Head of caudate nucleus (tissue), 42 donors: ENCODE data around the gene OPCML.

Source experiments
- DNase-seq, 42 donors: peaks; one replicate each; pipeline versions ENCODE4 v3.0.0 to v3.0.0-alpha.2; 2020 to 2021; ENCODE audit warnings: mixed read lengths in 7 of 42
- intact Hi-C: fragments of 100-400 bp; cut with DNase I; formaldehyde crosslinking; loops from one replicate; pipeline ENCODE4 v1.15.0; 2022

Gene OPCML

GRCh38 chr11:133337193-133337592 is 195.1 kb downstream of the OPCML start:
- intact Hi-C loops: no loop called here
- peak in 1 of 42 donors; percentile 30 for DNase-seq

- DNase-seq: peak in 1 of 42 donors; percentile 21
- intact Hi-C loops: no loop called here
These were observed 201.3 kb downstream of the OPCML start for GRCh38 chr11:133331031-133331430.

- no peak for DNase-seq
- intact Hi-C loops: no loop called here
These were observed 205.5 kb downstream of the OPCML start for GRCh38 chr11:133326849-133327248.

GRCh38 chr11:133326332-133326731 is 206.0 kb downstream of the OPCML start:
- DNase-seq: no peak
- intact Hi-C loops: no loop called here

- no peak for DNase-seq
- intact Hi-C loops: no loop called here
These were observed 206.6 kb downstream of the OPCML start for GRCh38 chr11:133325711-133326110.

- intact Hi-C loops: no loop called here
- no peak for DNase-seq
These were observed 208.9 kb downstream of the OPCML start for GRCh38 chr11:133323354-133323753.

- intact Hi-C loops: no loop called here
- DNase-seq: no peak
These were observed 214.1 kb downstream of the OPCML start for GRCh38 chr11:133318221-133318620.

GRCh38 chr11:133311230-133311629 is 221.1 kb downstream of the OPCML start:
- intact Hi-C loops: no loop called here
- no peak for DNase-seq

- DNase-seq: no peak
- intact Hi-C loops: no loop called here
These were observed 226.3 kb downstream of the OPCML start for GRCh38 chr11:133306019-133306418.

- no peak for DNase-seq
- intact Hi-C loops: no loop called here
These were observed 226.9 kb downstream of the OPCML start for GRCh38 chr11:133305208-133305956.

GRCh38 chr11:133303262-133303661 is 229.0 kb downstream of the OPCML start:
- DNase-seq: no peak
- intact Hi-C loops: no loop called here

GRCh38 chr11:133302056-133302455 is 230.2 kb downstream of the OPCML start:
- no peak for DNase-seq
- intact Hi-C loops: no loop called here

- intact Hi-C loops: no loop called here
These were observed 231.6 kb downstream of the OPCML start for GRCh38 chr11:133300666-133301065.

GRCh38 chr11:133291780-133292179 is 240.5 kb downstream of the OPCML start:
- DNase-seq: no peak
- intact Hi-C loops: no loop called here

More at GRCh38 chr11:133300666-133301065, 231.6 kb downstream of the OPCML start:
- DNase-seq: no peak

GRCh38 chr11:133285359-133285758 is 246.9 kb downstream of the OPCML start:
- DNase-seq: no peak

GRCh38 chr11:133284156-133284555 is 248.1 kb downstream of the OPCML start:
- no peak for DNase-seq
- intact Hi-C loops: no loop called here

More at GRCh38 chr11:133285359-133285758, 246.9 kb downstream of the OPCML start:
- intact Hi-C loops: no loop called here

GRCh38 chr11:133277886-133278285 is 254.4 kb downstream of the OPCML start:
- DNase-seq: no peak
- intact Hi-C loops: no loop called here

- no peak for DNase-seq
- intact Hi-C loops: no loop called here
These were observed 260.2 kb downstream of the OPCML start for GRCh38 chr11:133271871-133272776.

GRCh38 chr11:133271206-133271605 is 261.1 kb downstream of the OPCML start:
- DNase-seq: no peak
- intact Hi-C loops: no loop called here

- no peak for DNase-seq
- intact Hi-C loops: no loop called here
These were observed 263.0 kb downstream of the OPCML start for GRCh38 chr11:133269267-133269666.
